Activated CD4-positive, alpha-beta T cell treated with anti-CD3 and anti-CD28 coated beads, Interleukin-2, Interleukin-6, amounts not matched to agents 100 ng/mL and 50 ng/mL, durations not matched to agents 16 hours and 8 hours (primary cell): ENCODE measurements around the gene TMEM11.
"Not testable (repeated sequence)": the region's sequence is repeated elsewhere in the genome, so short reads cannot be mapped to it uniquely, and the experiment has no call there.

Experiments
- DNase-seq: peaks from one replicate; pipeline ENCODE4 v3.0.0-alpha.2; 2020

The TMEM11 gene

GRCh38 chr17:21242026-21242697 lies 28.2 kb upstream of the TMEM11 start:
- no peak for DNase-seq

GRCh38 chr17:21241564-21241963 lies 27.6 kb upstream of the TMEM11 start:
- DNase-seq = no peak

GRCh38 chr17:21240369-21241055 lies 26.6 kb upstream of the TMEM11 start:
- DNase-seq = no peak

DNA sequence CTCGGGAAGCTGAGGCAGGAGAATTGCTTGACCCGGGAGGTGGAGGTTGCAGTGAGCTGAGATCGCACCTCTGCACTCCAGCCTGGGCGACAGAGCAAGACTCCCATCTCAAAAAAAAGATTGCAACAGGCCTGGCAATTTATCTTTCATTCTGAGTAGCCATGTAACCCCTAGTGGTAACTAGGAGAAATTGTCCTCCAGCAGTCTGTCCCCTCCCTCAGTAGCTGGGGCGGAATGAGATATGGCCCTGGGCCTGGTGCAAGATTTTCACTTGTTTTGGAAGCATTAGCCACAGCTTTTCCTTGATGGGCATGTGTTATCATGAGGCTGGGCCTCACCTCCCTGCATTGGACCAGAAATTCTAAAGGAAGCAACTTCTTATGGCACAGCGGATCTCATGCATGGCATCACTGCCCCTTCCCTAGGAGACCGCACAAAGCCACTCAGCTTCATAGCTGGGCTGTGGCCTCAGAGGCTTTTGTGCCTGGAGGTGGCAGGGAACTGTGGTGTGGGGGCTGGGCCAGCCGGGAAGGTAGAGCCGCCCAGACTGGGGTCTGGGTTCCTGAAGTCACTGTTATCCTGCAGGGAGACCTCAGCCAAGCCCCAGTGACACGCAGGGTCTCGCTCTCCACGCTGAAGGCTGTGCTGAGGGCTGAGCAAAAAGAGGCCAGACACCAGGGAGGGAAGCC lies 25.9 kb upstream of the TMEM11 start:
- peak; percentile 19 for DNase-seq

DNA sequence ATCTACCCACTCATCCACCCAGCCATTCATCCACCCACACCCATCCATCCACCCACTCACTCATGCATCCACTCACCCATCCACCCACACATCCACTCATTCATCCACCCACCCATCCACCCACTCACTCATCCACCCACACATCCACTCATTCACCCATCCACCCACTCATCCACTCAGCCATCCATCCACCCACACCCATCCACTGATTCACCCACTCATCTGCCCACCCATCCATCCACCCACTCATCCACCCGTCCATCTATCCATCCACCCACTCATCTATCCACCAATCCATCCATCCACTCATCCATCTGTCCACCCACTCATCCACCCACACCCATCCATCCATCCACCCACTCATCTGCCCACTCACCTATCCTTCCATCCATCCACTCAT lies 22.0 kb upstream of the TMEM11 start:
- no peak for DNase-seq

GRCh38 chr17:21233581-21234347 lies 19.8 kb upstream of the TMEM11 start:
- DNase-seq = no peak

DNA sequence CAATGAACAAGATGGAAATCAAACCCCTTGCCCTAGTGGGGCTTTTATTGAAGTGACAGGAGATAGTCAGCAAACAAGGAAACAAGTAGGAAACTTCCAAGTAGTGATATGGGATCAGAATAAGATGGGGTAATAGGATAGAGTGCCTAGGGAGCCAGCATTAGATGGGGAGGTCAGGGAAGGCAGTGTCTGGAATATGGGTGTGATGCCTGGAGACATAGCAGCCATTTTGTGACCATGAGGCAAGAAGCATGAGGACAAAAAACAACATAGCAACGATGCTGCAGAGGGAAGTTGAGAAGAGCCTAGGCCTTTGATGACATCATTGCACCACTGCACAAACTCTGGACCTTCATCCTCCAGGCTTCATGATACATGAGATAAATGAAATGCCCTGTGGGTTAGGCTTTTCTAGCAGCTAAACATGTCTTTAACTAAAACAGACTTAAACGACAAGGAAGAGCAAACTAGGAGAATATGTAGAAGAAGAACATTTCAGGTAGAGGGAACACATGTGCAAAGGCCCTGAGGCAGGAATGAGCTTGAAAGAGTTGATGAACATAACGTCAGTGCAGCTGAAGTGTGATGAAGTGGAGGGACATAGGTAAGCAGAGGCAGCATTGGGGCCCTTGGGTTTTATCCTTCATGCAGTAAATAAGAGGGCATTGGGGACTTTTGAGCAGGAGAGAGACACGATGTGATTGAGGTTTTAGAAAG lies 18.2 kb upstream of the TMEM11 start:
- DNase-seq = no peak

- DNase-seq = no peak
Measured at GRCh38 chr17:21231533-21231932, 17.6 kb upstream of the TMEM11 start.

GRCh38 chr17:21228845-21229244 lies 14.9 kb upstream of the TMEM11 start:
- DNase-seq = no peak

DNA sequence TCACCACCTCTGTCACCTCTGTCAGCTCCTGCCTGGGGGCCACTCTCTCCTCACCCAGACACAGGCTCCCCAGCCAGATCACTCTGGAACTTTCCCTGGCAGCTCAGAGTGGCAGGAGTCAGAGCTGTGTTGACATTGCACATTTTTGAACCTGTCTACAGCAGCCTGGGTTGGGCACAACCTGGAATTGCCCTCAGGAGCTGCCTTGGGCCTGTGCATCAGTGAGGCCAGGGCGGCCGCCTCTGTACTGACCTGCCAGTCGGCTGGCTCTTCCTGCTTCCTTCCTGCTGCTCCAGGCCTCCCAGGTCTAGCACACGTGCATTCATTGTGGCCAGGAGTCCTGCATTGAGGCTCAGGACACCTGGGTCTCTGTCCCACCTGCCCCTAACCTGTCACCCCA lies 14.2 kb upstream of the TMEM11 start:
- no peak for DNase-seq

DNA sequence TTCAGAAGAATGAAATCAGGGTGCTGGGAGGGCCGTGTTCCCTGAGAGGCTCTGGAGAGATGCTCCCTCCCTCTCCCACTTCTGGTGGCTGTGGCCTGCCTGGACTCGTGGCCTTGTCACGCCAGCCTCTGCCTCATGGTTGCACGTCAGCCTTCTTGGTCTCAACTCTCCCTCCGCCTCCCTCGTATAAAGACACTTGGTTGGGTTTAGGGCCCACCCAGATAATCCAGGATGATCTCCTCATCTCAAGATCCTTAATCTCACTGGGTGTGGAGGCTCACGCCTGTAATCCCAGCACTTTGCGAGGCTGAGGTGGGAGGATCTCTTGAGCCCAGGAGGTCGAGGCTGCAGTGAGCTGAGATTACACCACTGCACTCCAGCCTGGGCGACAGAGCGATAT lies 13.3 kb upstream of the TMEM11 start:
- DNase-seq = not testable (repeated sequence)

GRCh38 chr17:21223086-21223485 lies 9.1 kb upstream of the TMEM11 start:
- DNase-seq = no peak

- DNase-seq = no peak
Measured at GRCh38 chr17:21218831-21219380, 4.9 kb upstream of the TMEM11 start.

GRCh38 chr17:21218101-21218500 lies 4.1 kb upstream of the TMEM11 start:
- peak; percentile 44 for DNase-seq

- DNase-seq = no peak
Measured at GRCh38 chr17:21217346-21217745, 3.4 kb upstream of the TMEM11 start.

- DNase-seq = no peak
Measured at GRCh38 chr17:21215935-21216334, 2.0 kb upstream of the TMEM11 start.

DNA sequence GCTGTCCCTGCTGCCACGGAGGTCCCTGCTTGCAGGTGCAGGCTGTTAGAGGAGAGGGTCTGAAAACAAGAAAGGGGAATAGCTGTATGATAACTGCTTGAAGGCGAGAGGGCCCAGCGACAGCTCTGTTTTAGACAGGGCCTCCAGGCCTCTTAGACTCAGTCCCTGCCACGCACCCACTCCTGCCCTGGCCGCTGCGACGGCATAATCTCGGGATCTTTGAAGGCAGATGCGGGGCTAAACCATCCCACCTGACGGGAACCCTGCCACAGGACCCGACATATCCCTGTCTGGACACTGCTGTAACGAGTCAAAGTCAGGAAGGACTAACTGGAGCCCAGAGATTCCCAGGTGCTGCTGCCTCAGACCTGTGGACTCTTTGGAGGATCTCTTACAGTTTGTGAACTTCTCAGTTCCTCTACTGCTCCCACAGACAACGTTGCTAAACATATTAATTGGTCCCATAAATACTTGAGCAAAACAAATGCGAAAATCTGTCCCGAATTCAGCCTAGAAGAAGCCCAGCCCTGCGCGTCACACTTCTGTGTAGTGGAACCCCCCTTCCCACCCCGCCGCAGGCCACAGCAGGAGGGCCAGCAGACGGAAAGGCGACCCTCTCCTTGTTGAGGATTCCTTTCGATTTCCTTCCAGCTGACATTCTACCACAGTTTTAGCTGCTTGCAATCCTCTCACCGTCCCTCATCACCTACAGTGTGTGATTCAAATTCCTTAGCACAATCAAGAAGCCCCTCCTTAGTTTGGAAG lies 998 bp upstream of the TMEM11 start:
- no peak for DNase-seq

GRCh38 chr17:21213638-21214014 lies 335 bp downstream of the TMEM11 start:
- no peak for DNase-seq

GRCh38 chr17:21212826-21213637 lies 929 bp downstream of the TMEM11 start:
- DNase-seq = no peak

GRCh38 chr17:21211825-21212479 lies 2.0 kb downstream of the TMEM11 start:
- no peak for DNase-seq
